ENCODE results near the gene EMC9.

Gene EMC9

DNA sequence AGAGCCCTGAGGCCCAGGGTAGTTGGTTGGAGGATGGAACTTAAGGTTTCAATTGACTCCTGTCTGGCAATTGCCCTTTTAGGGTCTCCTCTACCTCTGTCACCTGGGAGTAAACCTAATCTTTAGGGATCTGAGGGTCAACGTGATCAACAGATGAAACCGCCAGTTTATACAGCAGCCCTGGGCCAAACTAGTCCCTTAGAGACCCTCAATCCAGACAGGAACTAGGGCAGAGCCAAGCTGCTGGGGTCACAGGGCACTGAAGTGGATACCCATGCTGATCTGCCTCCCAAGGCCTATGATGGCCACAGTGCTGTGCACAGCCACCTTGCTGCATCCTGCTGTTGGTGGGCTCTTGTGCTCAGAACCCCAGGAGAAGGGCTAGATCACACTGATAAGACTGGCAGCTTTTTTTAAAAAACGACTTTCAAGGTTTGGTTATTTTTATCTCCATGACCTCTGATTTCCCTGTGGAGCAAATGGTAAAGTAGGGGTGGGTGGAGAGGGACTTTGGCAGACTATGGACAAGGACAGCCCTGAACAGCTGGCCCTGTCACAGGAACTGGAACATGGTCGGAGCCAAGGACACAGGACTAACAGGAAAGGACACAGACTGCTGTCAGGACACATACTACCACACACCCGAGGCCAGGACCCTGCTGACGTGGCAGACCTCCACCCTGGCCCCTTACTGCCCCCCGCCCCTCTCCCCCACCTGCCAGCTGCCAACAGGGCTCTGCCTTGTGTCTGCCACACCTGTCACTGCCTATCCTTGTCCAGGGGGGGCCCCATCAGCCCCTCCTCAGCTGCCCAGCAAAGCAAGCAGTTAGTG lies 10.5 kb downstream of the EMC9 start:
- DNase-seq: no peak

DNA sequence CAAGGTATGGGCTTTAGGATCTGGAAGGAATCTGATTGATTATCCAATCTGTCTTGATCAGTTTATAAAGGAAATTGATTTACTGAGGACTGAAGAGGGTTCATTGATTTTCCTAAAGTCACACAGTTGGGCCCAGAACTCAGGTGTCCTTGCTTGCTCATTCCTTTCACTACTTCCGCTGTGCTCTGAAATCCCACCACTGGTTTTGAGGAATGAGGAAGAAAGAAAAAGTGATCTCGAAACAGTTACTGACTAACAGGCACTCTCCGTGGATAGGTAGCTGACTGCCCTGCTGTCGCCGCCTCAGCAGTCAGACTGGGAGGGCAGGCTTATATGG lies 11.0 kb downstream of the EMC9 start, which contains the start of gene FITM1:
FITM1 (plus strand) TSS at position 280 of the 337 bp plus-strand sequence. CDS start 905 bp downstream, outside the sequence.
- no peak for DNase-seq

DNA sequence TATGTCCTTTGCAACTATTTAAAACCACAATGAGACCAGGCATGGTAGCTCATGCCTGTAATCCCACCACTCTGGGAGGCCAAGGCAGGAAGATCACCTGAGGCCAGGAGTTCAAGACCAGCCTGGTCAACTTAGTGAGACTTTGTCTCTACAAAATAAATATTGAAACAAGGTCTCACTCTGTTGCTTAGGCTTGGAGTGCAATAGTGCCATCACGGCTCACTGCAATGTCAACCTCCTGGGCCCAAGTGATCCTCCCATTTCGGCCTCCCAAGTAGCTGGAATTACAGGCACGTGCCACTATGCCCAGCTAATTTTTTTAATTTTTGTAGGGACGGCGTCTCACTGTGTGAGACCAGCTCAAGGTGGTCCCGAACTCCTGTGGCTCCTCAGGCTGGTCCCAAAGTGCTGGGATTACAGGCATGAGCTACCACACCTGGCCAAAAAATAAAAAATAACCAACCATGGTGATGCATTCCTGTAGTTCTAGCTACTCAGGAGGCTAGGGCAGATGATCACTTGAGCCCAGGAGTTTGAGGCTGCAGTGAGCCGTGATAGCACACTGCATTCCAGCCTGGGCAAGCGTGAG lies 11.9 kb downstream of the EMC9 start:
- DNase-seq: no peak

DNA sequence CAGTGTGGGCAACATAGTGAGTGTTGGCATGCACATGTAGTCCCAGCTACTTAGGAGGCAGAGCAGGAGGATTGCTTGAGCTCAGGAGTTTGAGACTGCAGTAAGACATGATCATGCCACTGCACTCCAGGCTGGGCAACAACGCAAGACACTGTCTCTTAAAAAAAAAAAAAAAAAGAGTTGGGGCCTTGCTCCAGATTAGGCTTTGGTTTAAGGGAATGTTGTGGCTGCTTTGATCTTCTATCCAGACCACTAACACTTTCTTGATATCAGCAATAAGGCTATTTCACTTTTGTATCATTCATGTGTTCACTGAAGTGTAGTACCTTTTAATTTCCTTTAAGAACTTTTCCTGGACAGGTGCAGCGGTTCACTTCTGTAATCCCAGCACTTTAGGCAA lies 13.7 kb downstream of the EMC9 start:
- DNase-seq: no peak

DNA sequence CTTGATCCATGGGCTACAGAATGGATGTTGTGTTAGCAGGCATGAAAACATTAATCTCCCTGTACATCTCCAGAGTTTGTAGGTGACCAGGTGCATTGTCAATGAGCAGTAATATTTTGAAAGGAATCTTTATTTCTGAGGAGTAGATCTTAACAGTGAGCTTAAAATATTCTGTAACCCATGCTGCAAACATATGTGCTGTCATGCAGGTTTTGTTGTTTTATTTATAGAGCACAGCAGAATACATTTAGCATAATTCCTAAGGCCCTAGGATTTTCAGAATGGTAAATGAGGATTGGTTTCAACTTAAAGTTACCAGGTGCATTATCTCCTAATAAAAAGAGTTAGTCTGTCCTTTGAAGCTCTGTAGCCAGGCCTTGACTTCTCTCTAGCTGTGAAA lies 14.5 kb downstream of the EMC9 start:
- DNase-seq: no peak

DNA sequence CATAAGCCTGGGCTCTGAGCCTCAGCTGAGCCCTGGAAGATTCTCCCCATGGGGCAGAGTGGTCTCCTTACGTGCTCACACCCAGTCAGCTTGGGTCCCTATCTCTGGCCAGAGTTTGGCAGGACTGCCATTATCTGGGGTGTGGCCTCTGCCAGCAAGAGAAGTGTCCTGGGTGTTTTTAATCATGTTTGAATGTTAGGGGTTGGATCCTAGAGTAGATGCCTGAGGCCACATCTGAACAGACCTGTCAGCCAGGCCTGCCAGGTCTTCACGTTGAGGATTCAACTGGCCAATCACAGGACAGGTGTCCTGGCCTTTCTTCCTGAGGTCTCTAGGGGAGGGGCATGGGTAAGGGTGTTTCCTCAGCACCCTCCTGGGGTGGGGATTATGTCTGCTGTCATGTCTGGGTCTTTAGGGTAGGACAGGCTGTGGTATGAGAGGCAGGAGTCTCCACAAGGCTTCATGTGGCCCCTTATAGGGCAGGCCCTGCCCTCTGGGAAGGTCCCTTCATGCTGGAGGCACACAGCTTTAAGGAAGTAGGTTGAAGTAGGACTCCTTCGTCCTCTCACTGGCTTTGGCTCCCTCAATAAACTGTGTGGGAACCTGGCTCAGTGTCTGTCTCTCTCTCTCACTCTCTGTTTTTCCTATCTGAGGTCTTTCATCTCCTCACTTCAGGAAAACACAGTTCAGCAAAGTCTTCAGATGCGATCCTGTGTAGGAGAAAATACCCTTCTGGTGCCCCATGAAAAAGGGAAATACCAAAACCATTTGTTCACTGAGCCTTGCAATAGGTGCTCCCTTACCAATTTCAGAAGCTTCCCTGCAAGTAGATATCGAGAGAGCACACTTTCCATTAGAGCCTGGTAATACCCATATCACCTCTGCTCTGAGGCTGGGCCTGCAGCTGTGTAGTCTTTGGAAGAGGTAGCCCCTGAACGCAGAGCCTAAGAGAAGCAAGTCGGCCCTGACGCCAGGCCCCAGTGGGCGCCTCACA lies 17.7 kb downstream of the EMC9 start:
- no peak for DNase-seq

DNA sequence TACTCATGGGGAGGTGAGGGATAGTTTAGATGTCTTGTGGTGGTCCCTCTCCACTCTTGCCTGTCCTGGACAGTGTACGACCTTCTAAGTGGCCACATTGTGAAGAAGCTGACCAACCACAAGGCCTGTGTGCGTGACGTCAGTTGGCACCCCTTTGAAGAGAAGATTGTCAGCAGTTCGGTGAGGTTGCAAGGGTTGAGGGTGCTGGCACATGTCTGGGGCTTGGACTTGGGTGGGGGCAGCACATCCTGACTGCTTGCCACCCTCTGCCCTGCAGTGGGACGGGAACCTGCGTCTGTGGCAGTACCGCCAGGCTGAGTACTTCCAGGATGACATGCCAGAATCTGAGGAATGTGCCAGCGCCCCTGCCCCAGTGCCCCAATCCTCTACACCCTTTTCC lies 18.5 kb downstream of the EMC9 start:
- DNase-seq: no peak

DNA sequence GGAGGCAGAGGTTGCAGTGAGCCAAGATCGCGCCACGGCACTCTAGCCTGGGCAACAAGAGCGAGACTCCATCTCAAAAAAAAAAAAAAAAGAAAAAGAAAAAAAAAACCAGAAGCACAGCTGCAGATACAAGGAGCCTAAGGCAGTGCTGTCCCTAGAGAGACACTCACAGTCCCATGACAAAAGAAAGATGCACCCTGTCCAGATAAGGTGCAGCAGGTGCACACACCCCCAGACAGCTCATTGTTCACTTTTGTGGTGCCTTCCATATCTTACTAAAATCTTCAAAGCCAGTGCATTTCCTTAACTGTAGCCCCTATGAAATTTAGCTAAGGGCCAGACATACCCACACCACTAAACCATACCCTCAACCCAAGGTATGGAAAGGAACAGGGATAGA lies 19.0 kb downstream of the EMC9 start:
- DNase-seq: no peak

DNA sequence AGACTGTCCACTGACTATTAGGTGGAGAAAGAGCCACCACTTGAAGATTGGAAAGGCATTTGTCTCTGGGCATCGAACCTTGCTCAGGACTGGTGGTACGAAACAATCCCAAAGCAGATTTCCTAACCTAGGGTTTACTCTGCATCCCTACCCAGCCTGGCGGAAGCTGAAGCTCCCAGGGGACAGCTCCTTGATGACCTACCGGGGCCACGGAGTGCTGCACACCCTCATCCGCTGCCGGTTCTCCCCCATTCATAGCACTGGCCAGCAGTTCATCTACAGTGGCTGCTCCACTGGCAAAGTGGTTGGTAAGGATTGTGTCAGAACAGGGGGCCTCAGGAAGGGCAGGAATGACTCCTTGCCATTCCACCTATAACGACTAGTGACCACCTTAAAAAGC lies 20.2 kb downstream of the EMC9 start:
- no peak for DNase-seq

DNA sequence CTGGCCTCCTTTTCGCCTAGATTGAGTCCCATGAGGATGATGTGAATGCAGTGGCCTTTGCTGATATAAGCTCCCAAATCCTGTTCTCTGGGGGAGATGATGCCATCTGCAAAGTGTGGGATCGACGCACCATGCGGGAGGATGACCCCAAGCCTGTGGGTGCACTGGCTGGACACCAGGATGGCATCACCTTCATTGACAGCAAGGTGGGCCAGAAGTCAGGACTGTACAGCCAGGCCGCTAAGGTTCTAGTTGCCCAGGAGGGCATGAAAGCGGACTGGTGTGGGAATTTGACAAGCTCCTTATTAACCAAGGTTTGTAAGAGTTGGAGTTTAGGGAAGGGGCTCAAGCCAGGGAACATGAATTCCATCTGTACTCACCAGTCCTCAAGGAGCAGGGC lies 21.7 kb downstream of the EMC9 start:
- no peak for DNase-seq

DNA sequence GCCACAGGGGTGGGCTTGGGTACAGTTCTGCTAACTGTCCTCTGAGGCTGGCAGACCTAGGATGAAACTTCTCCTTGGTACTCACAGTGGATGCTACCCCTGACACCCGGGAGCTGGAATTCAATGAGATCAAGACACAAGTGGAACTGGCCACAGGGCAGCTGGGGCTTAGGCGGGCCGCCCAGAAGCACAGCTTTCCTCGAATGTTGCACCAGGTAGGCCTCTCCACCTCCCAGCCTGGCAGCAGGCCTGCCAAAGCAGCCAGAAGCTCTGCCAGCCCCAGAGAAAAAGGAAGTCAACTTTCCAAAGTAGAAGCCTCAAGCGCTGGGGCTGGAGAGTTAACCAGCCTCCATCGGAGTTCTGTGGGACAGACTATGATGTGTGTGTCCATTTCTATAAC lies 24.2 kb downstream of the EMC9 start:
- DNase-seq: no peak

DNA sequence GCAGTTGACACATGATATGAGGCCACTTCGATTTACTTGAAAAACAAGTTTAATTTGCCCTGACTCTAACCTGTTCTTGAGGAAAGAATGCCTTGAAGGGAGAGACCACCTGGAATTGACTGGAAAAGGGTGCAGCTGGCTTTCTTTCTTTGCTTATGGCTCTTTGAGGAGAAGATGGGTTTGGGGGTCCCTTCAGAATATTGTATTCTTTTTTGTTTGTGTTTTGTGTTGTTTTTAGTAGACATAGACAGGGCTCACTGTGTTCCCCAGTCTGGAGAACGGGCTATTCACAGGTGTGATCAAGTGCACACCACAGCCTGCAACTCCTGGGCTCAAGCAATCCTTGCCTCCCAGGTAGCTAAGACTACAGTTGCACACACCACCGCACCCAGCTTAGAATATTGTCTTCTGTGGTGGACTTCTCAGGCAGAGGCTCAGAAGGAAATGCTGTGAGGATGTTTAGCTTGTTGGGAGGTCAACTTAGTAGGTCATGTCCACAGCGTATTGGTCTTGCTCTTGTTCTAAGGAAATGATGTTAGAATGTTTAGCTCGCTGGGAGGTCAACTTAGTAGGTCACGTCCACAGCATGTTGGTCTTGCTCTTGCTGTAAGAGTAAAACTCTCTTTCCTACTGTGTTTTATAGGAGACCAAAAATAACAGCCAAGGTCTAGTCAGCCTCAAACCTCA lies 25.1 kb downstream of the EMC9 start:
- DNase-seq: no peak

DNA sequence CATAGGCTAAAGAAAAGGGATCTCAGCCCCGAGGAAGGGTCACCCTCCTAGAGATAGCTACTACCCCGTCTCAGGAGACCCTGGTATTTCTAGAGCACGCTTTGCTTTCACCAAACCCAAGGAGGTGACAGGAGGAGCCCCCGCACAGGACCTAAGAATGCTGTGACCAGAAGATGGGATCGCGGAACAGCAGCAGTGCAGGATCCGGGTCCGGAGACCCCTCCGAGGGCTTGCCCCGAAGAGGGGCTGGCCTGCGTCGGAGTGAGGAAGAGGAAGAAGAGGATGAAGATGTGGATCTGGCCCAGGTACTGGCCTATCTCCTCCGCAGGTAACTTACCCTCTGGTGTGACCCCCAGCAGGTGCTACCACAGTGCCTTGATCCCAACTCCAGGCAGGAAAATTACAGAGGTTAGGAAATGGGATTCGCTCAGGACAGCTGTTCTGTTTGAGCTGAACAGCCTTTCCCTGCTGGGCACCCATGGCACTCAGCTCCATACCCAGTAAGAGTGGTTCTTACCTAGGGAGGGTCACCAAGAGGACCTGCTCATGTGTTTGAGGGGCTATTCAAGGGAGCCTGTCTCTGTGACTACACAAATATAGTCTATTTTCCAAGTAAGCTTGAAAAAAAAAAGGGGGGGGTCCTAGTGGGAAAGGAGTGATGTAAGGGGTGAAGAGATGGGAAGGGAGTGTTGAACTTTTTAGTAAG lies 25.8 kb downstream of the EMC9 start:
- no peak for DNase-seq

DNA sequence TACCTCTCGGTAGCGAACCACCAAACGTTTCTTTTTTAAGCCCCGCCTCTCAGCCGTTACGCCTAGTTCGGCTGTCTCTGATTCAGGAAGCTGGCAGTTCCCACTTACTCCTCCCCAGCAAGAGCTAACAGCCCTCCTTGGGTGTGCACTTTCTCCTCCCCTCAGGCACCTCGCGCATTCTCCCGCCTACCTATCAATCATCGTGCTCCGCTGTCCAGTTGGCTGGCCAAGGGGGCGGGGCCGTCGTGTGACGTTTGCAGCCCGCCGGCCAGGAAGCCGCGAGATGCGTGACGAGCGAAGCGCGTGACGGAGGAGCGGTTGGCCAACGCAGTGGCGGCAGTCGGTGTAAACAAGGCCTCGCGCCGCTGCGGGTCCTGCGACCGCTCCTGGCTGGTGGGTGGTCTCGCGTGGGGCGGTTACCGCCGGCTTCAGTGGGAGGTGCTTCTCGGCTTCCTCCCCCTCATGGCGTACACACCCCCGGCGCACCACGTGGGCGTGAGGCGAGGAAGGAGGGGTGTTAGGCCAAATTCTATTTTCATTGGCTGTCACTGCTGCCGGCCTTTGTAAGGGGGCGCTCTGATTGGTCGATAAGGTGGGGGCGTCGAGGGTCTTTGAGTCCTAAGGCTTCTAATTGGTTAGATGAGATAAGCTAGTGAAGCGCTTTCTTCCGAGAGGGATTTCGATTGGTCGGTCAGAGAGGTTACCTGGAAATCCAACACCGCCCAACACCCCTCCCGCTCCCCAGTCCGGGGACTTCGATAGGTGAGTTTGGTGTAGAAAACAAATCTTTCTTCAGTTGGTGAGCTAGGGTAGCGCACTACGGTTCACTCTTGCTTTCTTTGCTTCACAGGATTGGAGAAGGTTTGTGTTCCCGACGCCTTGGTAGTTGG lies 26.6 kb downstream of the EMC9 start, which contains the start of the genes DCAF11 and NRL:
DCAF11 (plus strand) TSS at position 246 of the 890 bp plus-strand sequence. CDS start 818 bp downstream, outside the sequence.
NRL (minus strand) TSS at position 418 of the 890 bp plus-strand sequence. CDS start 32,101 bp downstream, outside the sequence.
- peak; percentile 99 for DNase-seq

DNA sequence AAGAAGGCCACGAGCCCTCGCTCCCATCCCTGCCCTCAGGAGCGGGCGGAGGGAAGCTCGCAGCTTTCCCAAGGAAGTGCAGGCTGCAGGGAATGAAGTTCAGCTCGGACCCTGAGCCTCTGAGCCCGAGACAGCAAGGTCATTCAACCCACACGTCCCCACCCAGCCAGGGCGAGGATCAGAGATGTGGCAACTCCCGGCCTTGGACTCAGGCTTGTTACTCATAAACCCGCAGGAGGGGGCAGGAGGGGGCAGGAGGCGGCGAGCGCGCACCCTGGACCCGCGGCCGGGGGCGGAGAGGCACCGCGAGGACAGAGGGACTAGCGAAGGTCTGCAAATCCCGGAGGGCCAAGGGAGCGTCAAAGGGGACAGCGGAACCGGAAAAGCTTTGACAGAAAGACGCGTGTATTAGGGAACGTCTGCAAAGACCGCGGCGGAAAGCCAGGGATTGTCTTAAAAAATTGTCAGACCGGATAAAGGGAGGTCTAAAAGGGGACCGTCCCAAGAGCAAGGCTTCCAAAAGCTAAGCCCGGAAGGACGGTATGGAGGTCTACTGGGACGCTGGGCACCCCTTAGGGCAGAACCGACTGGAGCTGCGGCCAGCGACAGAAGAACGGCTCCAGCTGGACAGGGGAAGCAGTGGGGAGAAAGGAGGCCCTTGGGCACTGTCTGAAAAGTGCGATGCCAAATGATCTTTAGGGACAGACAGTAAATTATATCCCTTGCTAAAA lies 27.4 kb downstream of the EMC9 start:
- peak; percentile 84 for DNase-seq

DNA sequence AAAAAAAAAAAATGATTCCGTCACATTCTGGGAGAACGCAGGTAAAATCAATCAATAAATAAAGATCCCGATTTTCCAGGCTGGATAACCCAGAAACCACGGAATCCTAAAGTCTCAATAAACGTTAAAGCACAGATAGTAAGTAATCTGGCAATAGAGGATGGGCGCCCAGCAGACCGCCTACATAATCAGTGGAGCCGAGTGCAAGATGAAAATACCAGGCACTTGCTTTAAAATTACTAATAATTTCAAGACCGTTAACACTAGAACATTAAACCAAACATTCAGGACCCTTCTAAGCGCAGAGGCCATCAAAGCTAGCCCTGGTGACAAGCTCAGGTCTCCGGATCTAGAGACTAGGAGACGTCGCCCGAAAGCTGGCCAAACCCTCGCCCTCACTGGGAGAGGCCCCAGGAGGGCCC lies 28.0 kb downstream of the EMC9 start:
- no peak for DNase-seq

DNA sequence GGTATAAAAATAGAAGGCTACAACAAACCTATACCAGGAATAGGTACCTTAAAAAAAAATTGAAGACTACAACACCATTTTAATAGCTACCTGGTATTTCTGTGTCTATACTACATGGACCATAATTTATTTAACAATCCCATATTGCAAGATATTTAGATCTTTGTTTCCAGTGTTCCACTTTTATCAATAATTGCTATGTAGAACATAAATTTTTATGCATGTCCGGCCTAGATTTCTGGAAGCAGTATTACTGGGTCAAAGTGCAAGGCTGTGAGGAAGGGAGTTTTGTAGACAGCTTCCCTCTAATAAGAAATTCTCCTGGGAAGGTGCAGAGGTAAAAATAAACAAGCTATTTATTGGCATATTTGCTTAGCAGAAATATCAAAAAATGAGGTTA lies 30.9 kb downstream of the EMC9 start:
- no peak for DNase-seq

DNA sequence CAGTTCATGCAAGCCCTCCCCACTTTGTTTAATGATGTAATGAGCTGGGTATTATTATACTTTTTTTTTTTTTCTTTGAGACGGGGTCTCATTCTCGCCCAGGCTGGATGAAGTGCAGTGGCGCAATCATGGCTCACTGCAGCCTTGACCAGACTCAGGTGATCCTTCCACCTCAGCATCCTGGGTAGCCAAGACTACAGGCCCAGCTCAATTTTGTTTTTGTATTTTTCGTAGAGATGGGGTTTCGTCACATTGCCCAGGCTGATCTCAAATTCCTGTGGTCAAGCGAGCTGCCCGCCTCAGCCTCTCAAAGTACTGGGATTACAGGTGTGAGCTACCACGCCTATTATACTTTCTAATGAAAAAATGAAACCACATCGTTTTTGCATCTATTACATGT lies 31.3 kb downstream of the EMC9 start:
- DNase-seq: no peak

DNA sequence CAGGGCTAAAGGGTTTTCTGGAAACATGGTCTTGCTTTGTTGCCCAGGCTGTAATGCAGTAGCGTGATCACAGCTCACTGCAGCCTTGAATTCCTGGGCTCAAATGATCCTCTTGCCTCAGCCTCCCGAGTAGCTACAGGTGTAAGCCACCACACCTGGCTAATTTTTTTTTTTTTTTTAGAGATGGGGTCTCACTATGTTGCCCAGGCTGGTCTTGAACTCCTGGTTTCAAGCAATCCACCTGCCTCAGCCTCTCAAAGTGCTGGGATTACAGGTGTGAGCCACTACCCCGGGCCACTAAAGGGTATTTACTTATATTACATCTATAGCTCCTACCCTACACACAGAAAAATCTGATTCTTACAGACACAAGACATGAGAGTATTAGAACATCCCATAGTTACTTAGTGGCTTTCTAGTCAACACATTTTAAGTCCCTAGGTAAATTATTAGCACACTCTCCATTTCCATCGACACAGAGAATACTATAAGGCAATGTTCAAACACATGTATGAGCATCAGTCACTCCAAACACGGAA lies 33.0 kb downstream of the EMC9 start:
- DNase-seq: no peak

Measured in CD4-positive, alpha-beta T cell treated with Interleukin-12 subunit alpha and Interleukin-12 subunit beta, for 1 hour (primary cell).